SK-N-SH (cell line): Measurements from ENCODE around the gene DGLUCY. TPM values are rescaled to one million over a fixed set of nuclear protein-coding genes. Genes with fewer than 3 reads are reported as not detected.

Experiments
- CTCF ChIA-PET: fragments of 300-600, 350-600 bp; formaldehyde crosslinking; extraction: SDS; loops from one replicate; lab custom pipeline; 2021; lab: Yijun Ruan, JAX
- POLR2A ChIA-PET: fragments of 350-600 bp; sonication (Branson Sonifier 250); formaldehyde crosslinking; extraction: SDS; loops from one replicate; lab custom pipeline; 2020; ENCODE audit warnings: antibody characterized with exemption, inconsistent platforms; lab: Yijun Ruan, JAX
- DNase-seq: peaks from one replicate; pipeline ENCODE4 v3.0.0; 2012
- H2AFZ ChIP-seq: fragments of 200-600 bp; sonication (generic); 2 replicates; pipeline ENCODE4 v1.8.1; 2016; ENCODE audit warnings: antibody characterized with exemption, mild to moderate bottlenecking, low read depth
- H3F3A ChIP-seq: fragments of 200-600 bp; sonication (generic); replicated peaks from 2 replicates; pipeline ENCODE3; 2016; ENCODE audit warnings: antibody characterized with exemption, mild to moderate bottlenecking; ENCODE audit not compliant: insufficient read depth
- H3K27ac ChIP-seq, 2 experiments: fragments of 200-500 bp in 1 of 2; fragments of 200-600 bp in 1 of 2; sonication (Bioruptor generic) in 1 of 2; sonication (generic), shearing (Covaris generic) in 1 of 2; 2 replicates each; pipeline versions ENCODE4 v1.5.1 to v1.6.1; 2014 to 2016; ENCODE audit warnings: low read depth in 2 of 2, inconsistent platforms in 1 of 2, low read length in 1 of 2, mild to moderate bottlenecking in 1 of 2, mixed read lengths in 1 of 2
- H3K27me3 ChIP-seq: fragments of 200-600 bp; sonication (generic), shearing (Covaris generic); 2 replicates; pipeline ENCODE4 v1.6.1; 2016; ENCODE audit warnings: mixed run types; ENCODE audit not compliant: insufficient read depth
- H3K36me3 ChIP-seq, 2 experiments: fragments of 200-500 bp in 1 of 2; fragments of 200-600 bp in 1 of 2; sonication (Bioruptor generic) in 1 of 2; sonication (generic) in 1 of 2; replicated peaks in 1 of 2; 2 replicates each; pipeline versions ENCODE3 to v1.5.1; 2014 to 2016; ENCODE audit warnings: low read length in 1 of 2, mild to moderate bottlenecking in 1 of 2; ENCODE audit not compliant: insufficient read depth in 2 of 2, control insufficient read depth in 1 of 2
- H3K4me1 ChIP-seq, 2 experiments: fragments of 200-500 bp in 1 of 2; fragments of 200-600 bp in 1 of 2; sonication (Bioruptor generic) in 1 of 2; sonication (generic), shearing (Covaris generic) in 1 of 2; 2 replicates each; pipeline versions ENCODE4 v1.5.1 to v1.6.1; 2014 to 2016; ENCODE audit warnings: low read depth in 1 of 2, low read length in 1 of 2, mixed run types in 1 of 2; ENCODE audit not compliant: insufficient read depth in 2 of 2, control insufficient read depth in 1 of 2
- H3K4me2 ChIP-seq: fragments of 200-600 bp; sonication (generic), shearing (Covaris generic); 2 replicates; pipeline ENCODE4 v1.6.1; 2017; ENCODE audit warnings: mixed run types
- H3K4me3 ChIP-seq, 2 experiments: fragments of 200-500 bp in 1 of 2; fragments of 200-600 bp in 1 of 2; sonication (Bioruptor generic) in 1 of 2; sonication (generic), shearing (Covaris generic) in 1 of 2; 2 replicates each; pipeline versions ENCODE4 v1.5.1 to v1.8.1; 2014 to 2016; ENCODE audit warnings: low read depth in 2 of 2, inconsistent platforms in 1 of 2, low read length in 1 of 2, mild to moderate bottlenecking in 1 of 2, mixed read lengths in 1 of 2, moderate library complexity in 1 of 2
- H3K79me2 ChIP-seq: fragments of 200-600 bp; sonication (generic); 2 replicates; pipeline ENCODE4 v1.8.1; 2017; ENCODE audit warnings: mild to moderate bottlenecking; ENCODE audit not compliant: insufficient read depth
- H3K9ac ChIP-seq: fragments of 200-600 bp; sonication (generic); 2 replicates; pipeline ENCODE4 v1.6.1; 2017; ENCODE audit warnings: mixed run types
- H3K9me2 ChIP-seq: fragments of 200-600 bp; sonication (generic); 2 replicates; pipeline ENCODE4 v1.6.1; 2017; ENCODE audit warnings: mixed run types
- H3K9me3 ChIP-seq: fragments of 200-600 bp; sonication (generic); 2 replicates; pipeline ENCODE4 v1.6.1; 2017; ENCODE audit warnings: mixed run types, mild to moderate bottlenecking, moderate library complexity
- H4K20me1 ChIP-seq: fragments of 200-600 bp; sonication (generic); 2 replicates; pipeline ENCODE4 v1.6.1; 2017; ENCODE audit warnings: mild to moderate bottlenecking, mixed run types; ENCODE audit not compliant: insufficient read depth
- CHD2 ChIP-seq: fragments of 150-350 bp; IDR thresholded peaks from 2 replicates; pipeline ENCODE4 v1.6.1; 2018; ENCODE audit warnings: low read length; ENCODE audit not compliant: partially characterized antibody
- EP300 ChIP-seq, 2 experiments: IDR thresholded peaks; 2 replicates each; pipeline versions ENCODE4 v1.4.0 to v1.6.1; 2012; ENCODE audit warnings: borderline replicate concordance in 1 of 2, low read depth in 1 of 2, low read length in 1 of 2
- FOSL2 ChIP-seq: IDR thresholded peaks from 2 replicates; pipeline ENCODE4 v1.4.0; 2012; ENCODE audit warnings: low read depth, mild to moderate bottlenecking, moderate library complexity, borderline replicate concordance
- FOXJ3 ChIP-seq: sonication (generic); formaldehyde crosslinking; IDR thresholded peaks from 2 replicates; pipeline ENCODE4 v1.5.1; 2020; ENCODE audit warnings: mild to moderate bottlenecking, missing genetic modification reagents
- JUND ChIP-seq: IDR thresholded peaks from 2 replicates; pipeline ENCODE4 v1.4.0; 2012
- NFIC ChIP-seq: IDR thresholded peaks from 2 replicates; pipeline ENCODE4 v1.4.0; 2012; ENCODE audit warnings: borderline replicate concordance
- RAD21 ChIP-seq: IDR thresholded peaks from 2 replicates; pipeline ENCODE4 v1.6.1; 2012; ENCODE audit warnings: mild to moderate bottlenecking, low read length
- RCOR1 ChIP-seq: fragments of 150-350 bp; IDR thresholded peaks from 2 replicates; pipeline ENCODE4 v1.6.1; 2017; ENCODE audit warnings: antibody characterized with exemption, low read length
- REST ChIP-seq: IDR thresholded peaks from 2 replicates; pipeline ENCODE4 v1.6.1; 2012; ENCODE audit warnings: mild to moderate bottlenecking, low read depth, low read length, moderate library complexity
- RXRA ChIP-seq: IDR thresholded peaks from 2 replicates; pipeline ENCODE4 v1.4.0; 2012; ENCODE audit warnings: low read depth, mild to moderate bottlenecking, borderline replicate concordance
- USF2 ChIP-seq: fragments of 150-350 bp; IDR thresholded peaks from 2 replicates; pipeline ENCODE4 v1.6.1; 2017; ENCODE audit warnings: antibody characterized with exemption, low read length, low read depth, borderline replicate concordance
- YY1 ChIP-seq: IDR thresholded peaks from 2 replicates; pipeline ENCODE4 v1.4.0; 2012; ENCODE audit warnings: low read depth, mild to moderate bottlenecking
- ZBTB33 ChIP-seq: IDR thresholded peaks from 2 replicates; pipeline ENCODE4 v1.4.0; 2012; ENCODE audit warnings: low read depth, borderline replicate concordance
- WGBS: methylation state at CpG from one replicate; pipeline ENCODE4 v1.1.6; 2017; ENCODE audit warnings: low lambda C conversion rate; 5-methylcytosine and 5-hydroxymethylcytosine counted together
- polyA plus RNA-seq, 3 experiments: library from polyadenylated mRNA; depleted of rRNA; stranded (reverse); fragments of >200 nt; gene quantifications; 2 replicates each; pipeline ENCODE4 v1.2.3, GENCODE V29; 2012

Gene DGLUCY
- polyA plus RNA-seq, 1 of the 3 experiments (the other 2 are of a cell fraction) = 17.2 TPM

- Histone ChIP-seq H3K36me3 (peaks cover 0 to 9% of the 10 kb centered on the region in 2 experiments), H3K9me2 (no peaks in the 10 kb centered on the region), H2AFZ (no peak overlapping the region), H3K9ac (no peak overlapping the region), H3K27ac (peak overlapping the region; percentile 16 to 99; a peak in 3 of 4 replicates), H3K4me2 (no peak overlapping the region), H3K4me3 (no peak overlapping the region), H3K79me2 (no peaks in the 10 kb centered on the region), H4K20me1 (no peaks in the 10 kb centered on the region), H3K27me3 (no peaks in the 10 kb centered on the region), H3F3A (no peaks in the 10 kb centered on the region), H3K4me1 (peaks cover 0 to 41% of the 10 kb centered on the region in 2 experiments; a peak in 1 of 4 replicates), H3K9me3 (no peaks in the 10 kb centered on the region)
- ChIA-PET POLR2A (interaction anchor here (0.7 to 2.1 kb wide), 2 partner anchors 11 to 116 kb away, joined by 8 to 10 read pairs; no protein-coding TSS in a partner anchor), CTCF (interaction anchor here (0.6 to 13.2 kb wide), 9 partner anchors 11 to 268 kb away, joined by 3 to 391 read pairs (median 4); no protein-coding TSS in a partner anchor)
- TF ChIP-seq RXRA (no peak), CHD2 (no peak), YY1 (no peak), FOSL2 (no peak), RAD21 (no peak), REST (no peak), RCOR1 (no peak), FOXJ3 (CRISPR knock-in tag) (no peak), ZBTB33 (no peak), NFIC (no peak), JUND (no peak), EP300 (IDR thresholded peaks at IDR 0.05; ENCODE audit: borderline replicate concordance in 1 of 2, low read depth in 1 of 2, low read length in 1 of 2) (no peak), USF2 (no peak)
- 92% methylated on average over 6 of the region's 8 CpGs for WGBS
- DNase-seq = no peak
Observed at GRCh38 chr14:91169951-91170350, 56.1 kb downstream of the DGLUCY start.
